Measurements from ENCODE around the gene LRRC4C. TPM values are rescaled to one million over a fixed set of nuclear protein-coding genes. Genes with fewer than 3 reads are reported as not detected.

The LRRC4C gene
- total RNA-seq, 1 donor from 2014 or later, result 1.2 TPM

- TF ChIP-seq CTCF (IDR thresholded peaks at IDR 0.05; ENCODE audit: unreplicated experiment), result no peak
- H3K27ac Mint-ChIP-seq (ENCODE audit: unreplicated experiment), result no peak overlapping the region
- no peak for DNase-seq (ENCODE audit: low spot score)
- no peak overlapping the region for H3K4me3 Mint-ChIP-seq (ENCODE audit: unreplicated experiment)
- no peaks in the 10 kb centered on the region for H3K36me3 Mint-ChIP-seq (ENCODE audit: low read depth, unreplicated experiment)
- H3K27me3 Mint-ChIP-seq (ENCODE audit: unreplicated experiment), result no peaks in the 10 kb centered on the region
- no peaks in the 10 kb centered on the region for H3K9me3 Mint-ChIP-seq (ENCODE audit: unreplicated experiment)
- H3K4me1 Mint-ChIP-seq (ENCODE audit: unreplicated experiment), result no peaks in the 10 kb centered on the region
These were observed 1204.0 kb downstream of the LRRC4C start for GRCh38 chr11:40255457-40255856.

GRCh38 chr11:40253166-40253565, 1206.3 kb downstream of the LRRC4C start:
- Mint-ChIP-seq H3K36me3 (ENCODE audit: low read depth, unreplicated experiment) (no peaks in the 10 kb centered on the region), H3K27ac (ENCODE audit: unreplicated experiment) (no peak overlapping the region), H3K4me1 (ENCODE audit: unreplicated experiment) (no peaks in the 10 kb centered on the region), H3K27me3 (ENCODE audit: unreplicated experiment) (no peaks in the 10 kb centered on the region), H3K4me3 (ENCODE audit: unreplicated experiment) (no peak overlapping the region), H3K9me3 (ENCODE audit: unreplicated experiment) (no peaks in the 10 kb centered on the region)
- no peak for DNase-seq (ENCODE audit: low spot score)
- TF ChIP-seq CTCF (IDR thresholded peaks at IDR 0.05; ENCODE audit: unreplicated experiment), result no peak

GRCh38 chr11:40252236-40252635, 1207.2 kb downstream of the LRRC4C start:
- Mint-ChIP-seq H3K4me3 (ENCODE audit: unreplicated experiment) (no peak overlapping the region), H3K36me3 (ENCODE audit: low read depth, unreplicated experiment) (no peaks in the 10 kb centered on the region), H3K27me3 (ENCODE audit: unreplicated experiment) (peaks cover 1% of the 10 kb centered on the region), H3K4me1 (ENCODE audit: unreplicated experiment) (no peaks in the 10 kb centered on the region), H3K9me3 (ENCODE audit: unreplicated experiment) (no peaks in the 10 kb centered on the region), H3K27ac (ENCODE audit: unreplicated experiment) (no peak overlapping the region)
- DNase-seq (ENCODE audit: low spot score), result no peak
- no peak for TF ChIP-seq CTCF (IDR thresholded peaks at IDR 0.05; ENCODE audit: unreplicated experiment)

- TF ChIP-seq CTCF (IDR thresholded peaks at IDR 0.05; ENCODE audit: unreplicated experiment), result no peak
- Mint-ChIP-seq H3K36me3 (ENCODE audit: low read depth, unreplicated experiment) (no peaks in the 10 kb centered on the region), H3K9me3 (ENCODE audit: unreplicated experiment) (no peaks in the 10 kb centered on the region), H3K27ac (ENCODE audit: unreplicated experiment) (no peak overlapping the region), H3K4me1 (ENCODE audit: unreplicated experiment) (no peaks in the 10 kb centered on the region), H3K4me3 (ENCODE audit: unreplicated experiment) (no peak overlapping the region), H3K27me3 (ENCODE audit: unreplicated experiment) (peaks cover 1% of the 10 kb centered on the region)
- DNase-seq (ENCODE audit: low spot score), result no peak
These were observed 1212.5 kb downstream of the LRRC4C start for GRCh38 chr11:40246983-40247382.

- no peak overlapping the region for H3K4me3 Mint-ChIP-seq (ENCODE audit: unreplicated experiment)
These were observed 1217.9 kb downstream of the LRRC4C start for GRCh38 chr11:40241524-40242051.

More at GRCh38 chr11:40241524-40242051, 1217.9 kb downstream of the LRRC4C start:
- TF ChIP-seq CTCF (IDR thresholded peaks at IDR 0.05; ENCODE audit: unreplicated experiment), result no peak
- Mint-ChIP-seq H3K27me3 (ENCODE audit: unreplicated experiment) (no peaks in the 10 kb centered on the region), H3K9me3 (ENCODE audit: unreplicated experiment) (no peaks in the 10 kb centered on the region), H3K27ac (ENCODE audit: unreplicated experiment) (no peak overlapping the region), H3K4me1 (ENCODE audit: unreplicated experiment) (no peaks in the 10 kb centered on the region), H3K36me3 (ENCODE audit: low read depth, unreplicated experiment) (no peaks in the 10 kb centered on the region)
- no peak for DNase-seq (ENCODE audit: low spot score)
